H1 (cell line): ENCODE results near the gene AP2A2. TPM values are rescaled to one million over a fixed set of nuclear protein-coding genes. Genes with fewer than 3 reads are reported as not detected.

ENCODE experiments used
- CTCF ChIA-PET: fragments of 300-600 bp; sonication (Branson Sonifier 250); formaldehyde crosslinking; loops from one replicate; lab custom pipeline; 2021; ENCODE audit not compliant: partially characterized antibody; lab: Charles Lee
- POLR2A ChIA-PET: fragments of 300-600 bp; sonication (Branson Sonifier 250); formaldehyde crosslinking; loops from one replicate; lab custom pipeline; 2021; ENCODE audit warnings: inconsistent platforms; ENCODE audit not compliant: partially characterized antibody; lab: Charles Lee
- DNase-seq, 2 experiments: peaks; one replicate each; pipeline versions ENCODE4 v3.0.0 to v3.0.0-alpha.2; 2010 to 2022; ENCODE audit warnings: low spot score in 2 of 2, low read depth in 1 of 2, mixed read lengths in 1 of 2
- FAIRE-seq: peaks from 2 replicates; lab custom pipeline; 2011; peaks lifted over from hg19 to GRCh38; lab: Jason Lieb, UNC
- H2AFZ ChIP-seq: 2 replicates; pipeline ENCODE4 v1.8.1; 2012; ENCODE audit warnings: low read length, inconsistent platforms
- H2AK5ac ChIP-seq: 2 replicates; pipeline ENCODE4 v1.6.1; 2013; ENCODE audit warnings: low read depth, low read length
- H2BK120ac ChIP-seq: replicated peaks from 2 replicates; pipeline ENCODE3; 2013; ENCODE audit warnings: low read depth, low read length, inconsistent platforms
- H2BK12ac ChIP-seq: 2 replicates; pipeline ENCODE4 v1.6.1; 2013; ENCODE audit warnings: low read depth, low read length
- H2BK15ac ChIP-seq: 2 replicates; pipeline ENCODE4 v1.6.1; 2013; ENCODE audit warnings: low read length
- H2BK20ac ChIP-seq: 2 replicates; pipeline ENCODE4 v1.6.1; 2013; ENCODE audit warnings: low read length
- H2BK5ac ChIP-seq: 2 replicates; pipeline ENCODE4 v1.6.1; 2013; ENCODE audit warnings: low read depth, low read length
- H3K14ac ChIP-seq: 2 replicates; pipeline ENCODE4 v1.6.1; 2013; ENCODE audit warnings: inconsistent platforms; ENCODE audit not compliant: insufficient read length
- H3K18ac ChIP-seq: 2 replicates; pipeline ENCODE4 v1.6.1; 2013; ENCODE audit warnings: low read length; ENCODE audit errors: extremely low read depth
- H3K23ac ChIP-seq: 2 replicates; pipeline ENCODE4 v1.6.1; 2013; ENCODE audit warnings: inconsistent platforms; ENCODE audit not compliant: insufficient read length
- H3K23me2 ChIP-seq: 2 replicates; pipeline ENCODE4 v1.6.1; 2013; ENCODE audit warnings: low read depth, low read length
- H3K27ac ChIP-seq: 2 replicates; pipeline ENCODE4 v1.6.1; 2011; ENCODE audit warnings: low read depth, low read length, inconsistent platforms
- H3K27me3 ChIP-seq, 4 experiments: replicated peaks in 1 of 4; 1 replicate in 1 of 4; 2 replicates in 3 of 4; pipeline versions ENCODE4 v1.6.1 to v1.8.1; 2011 to 2013; ENCODE audit warnings: low read length in 3 of 4, mild to moderate bottlenecking in 3 of 4, inconsistent platforms in 2 of 4, mixed read lengths in 2 of 4, moderate library complexity in 1 of 4; ENCODE audit not compliant: control insufficient read depth in 3 of 4, insufficient read depth in 3 of 4; ENCODE audit errors: extremely low read depth in 1 of 4
- H3K36me3 ChIP-seq, 4 experiments: 2 replicates each; pipeline versions ENCODE4 v1.6.1 to v1.8.1; 2011 to 2013; ENCODE audit warnings: mild to moderate bottlenecking in 4 of 4, low read length in 3 of 4, moderate library complexity in 2 of 4, control low read depth in 1 of 4, inconsistent platforms in 1 of 4; ENCODE audit not compliant: insufficient read depth in 4 of 4, control insufficient read depth in 2 of 4
- H3K4ac ChIP-seq: replicated peaks from 2 replicates; pipeline ENCODE3; 2013; ENCODE audit warnings: low read length, low read depth, mixed read lengths, inconsistent platforms; ENCODE audit not compliant: insufficient read length
- H3K4me1 ChIP-seq, 4 experiments: replicated peaks in 1 of 4; 1 replicate in 1 of 4; 2 replicates in 3 of 4; pipeline versions ENCODE4 v1.6.1 to v1.8.1; 2011 to 2013; ENCODE audit warnings: low read length in 3 of 4, inconsistent platforms in 2 of 4, mixed read lengths in 1 of 4; ENCODE audit not compliant: insufficient read depth in 4 of 4, control insufficient read depth in 3 of 4
- H3K4me2 ChIP-seq, 2 experiments: 2 replicates each; pipeline versions ENCODE4 v1.6.1 to v1.8.1; 2011 to 2013; ENCODE audit warnings: low read depth in 2 of 2, low read length in 2 of 2, control low read depth in 1 of 2, inconsistent platforms in 1 of 2, mild to moderate bottlenecking in 1 of 2; ENCODE audit not compliant: insufficient read depth in 1 of 2
- H3K4me3 ChIP-seq, 4 experiments: fragments of 200-600, 300-600 bp in 1 of 4; sonication (generic), shearing (Covaris generic), sonication (Bioruptor Twin) in 1 of 4; 2 replicates each; pipeline versions ENCODE4 v1.5.1 to v1.8.1; 2011 to 2016; ENCODE audit warnings: low read length in 4 of 4, low read depth in 3 of 4, control low read depth in 2 of 4, inconsistent platforms in 2 of 4, mild to moderate bottlenecking in 2 of 4, mixed read lengths in 1 of 4, moderate library complexity in 1 of 4; ENCODE audit not compliant: insufficient read depth in 2 of 4; ENCODE audit errors: extremely low read depth in 1 of 4
- H3K56ac ChIP-seq: replicated peaks from 2 replicates; pipeline ENCODE3; 2013; ENCODE audit warnings: low read depth, mild to moderate bottlenecking, mixed read lengths, low read length, inconsistent platforms; ENCODE audit not compliant: insufficient read length
- H3K79me1 ChIP-seq: 2 replicates; pipeline ENCODE4 v1.6.1; 2013; ENCODE audit warnings: low read depth, low read length, control low read depth
- H3K79me2 ChIP-seq, 2 experiments: 2 replicates each; pipeline versions ENCODE4 v1.6.1 to v1.8.1; 2012 to 2013; ENCODE audit warnings: low read length in 2 of 2, mild to moderate bottlenecking in 2 of 2, inconsistent platforms in 1 of 2; ENCODE audit not compliant: insufficient read depth in 2 of 2, control insufficient read depth in 1 of 2
- H3K9ac ChIP-seq, 4 experiments: replicated peaks in 1 of 4; 1 replicate in 1 of 4; 2 replicates in 3 of 4; pipeline versions ENCODE4 v1.6.1 to v1.8.1; 2011 to 2013; ENCODE audit warnings: low read depth in 3 of 4, low read length in 3 of 4, control low read depth in 2 of 4, mild to moderate bottlenecking in 2 of 4, moderate library complexity in 2 of 4, inconsistent platforms in 1 of 4; ENCODE audit errors: extremely low read depth in 1 of 4
- H3K9me3 ChIP-seq, 2 experiments: 2 replicates each; pipeline versions ENCODE4 v1.6.1 to v1.8.1; 2012 to 2013; ENCODE audit warnings: mild to moderate bottlenecking in 2 of 2, moderate library complexity in 2 of 2, control low read depth in 1 of 2, inconsistent platforms in 1 of 2, low read depth in 1 of 2, low read length in 1 of 2, mixed read lengths in 1 of 2; ENCODE audit not compliant: insufficient read depth in 2 of 2
- H4K20me1 ChIP-seq, 2 experiments: replicated peaks in 1 of 2; 2 replicates each; pipeline versions ENCODE3 to v1.8.1; 2011 to 2013; ENCODE audit warnings: inconsistent platforms in 2 of 2, low read length in 2 of 2, mild to moderate bottlenecking in 1 of 2; ENCODE audit not compliant: insufficient read depth in 2 of 2, control insufficient read depth in 1 of 2
- H4K5ac ChIP-seq: 2 replicates; pipeline ENCODE4 v1.6.1; 2013; ENCODE audit warnings: low read length, low read depth, mixed read lengths, inconsistent platforms; ENCODE audit not compliant: insufficient read length
- H4K8ac ChIP-seq: 2 replicates; pipeline ENCODE4 v1.8.0; 2013; ENCODE audit warnings: mild to moderate bottlenecking, moderate library complexity, low read length, inconsistent platforms; ENCODE audit not compliant: insufficient read depth; ENCODE audit errors: extremely low read depth
- H4K91ac ChIP-seq: replicated peaks from 2 replicates; pipeline ENCODE3; 2013; ENCODE audit warnings: low read length, mixed read lengths, inconsistent platforms; ENCODE audit not compliant: insufficient read length
- POLR2A ChIP-seq, 2 experiments: IDR thresholded peaks; 1 replicate in 1 of 2; 2 replicates in 1 of 2; pipeline ENCODE4 v1.6.1; 2011; ENCODE audit warnings: low read depth in 2 of 2, low read length in 2 of 2, mild to moderate bottlenecking in 2 of 2; ENCODE audit errors: control extremely low read depth in 1 of 2
- RBBP5 ChIP-seq: IDR thresholded peaks from 2 replicates; pipeline ENCODE4 v1.7.1; 2012; ENCODE audit warnings: low read depth, mild to moderate bottlenecking, inconsistent platforms, low read length, moderate library complexity, borderline replicate concordance
- RNF2 ChIP-seq: fragments of 200-900, 300-1000 bp; sonication (generic); IDR thresholded peaks from 2 replicates; pipeline ENCODE4 v1.7.1; 2016; ENCODE audit warnings: borderline replicate concordance, low read depth, mild to moderate bottlenecking, antibody characterized with exemption, low read length; ENCODE audit not compliant: poor library complexity, severe bottlenecking; ENCODE audit errors: missing control alignments
- TAF1 ChIP-seq: IDR thresholded peaks from 2 replicates; pipeline ENCODE4 v1.6.1; 2011; ENCODE audit warnings: mild to moderate bottlenecking, low read depth, low read length
- WGBS, 2 experiments: shearing (Covaris generic) in 1 of 2; methylation state at CpG; one replicate each; pipeline versions ENCODE4 v1.1.6 to v1.1.7; 2013 to 2015; ENCODE audit warnings: low lambda C conversion rate in 2 of 2, mixed read lengths in 2 of 2, inconsistent platforms in 1 of 2, low coverage in 1 of 2, missing lambda C conversion rate in 1 of 2; ENCODE audit not compliant: insufficient replicate concordance in 2 of 2, insufficient coverage in 1 of 2, insufficient read length in 1 of 2; ENCODE audit errors: extremely low coverage in 1 of 2, missing lambda C conversion rate in 1 of 2; 5-methylcytosine and 5-hydroxymethylcytosine counted together
- polyA plus RNA-seq, 7 experiments: library from polyadenylated mRNA; depleted of rRNA in 3 of 7; stranded (reverse) in 5 of 7; unstranded in 2 of 7; fragments of >200 nt in 5 of 7; fragments of 200-250 nt in 2 of 7; gene quantifications; 1 replicate in 5 of 7; 2 replicates in 1 of 7; 4 replicates in 1 of 7; pipeline versions ENCODE4 v1.2.1 to v1.2.3, GENCODE V29; 2011 to 2013; ENCODE audit warnings: missing spikeins in 2 of 7, mixed read lengths in 2 of 7
- total RNA-seq: library from RNA; stranded (reverse); fragmentation: NEBNext Ultra II Directional; extraction: Animal tissue kit (Norgen Biotek cat#: 25700); gene quantifications from 2 replicates; pipeline ENCODE4 v1.2.1, GENCODE V29; 2021
- TF ChIP-seq, protein P1 (sequence below): IDR thresholded peaks from 2 replicates; pipeline ENCODE4 v1.6.1; 2012; ENCODE audit warnings: inconsistent platforms

Gene AP2A2
- total and polyA plus RNA-seq, 2 of the 8 experiments (the other 6 are each of a cell fraction or from before 2014, with no cell fraction given): 50.0 to 65.0 TPM

- ChIA-PET POLR2A (interaction anchor here (0.8 to 0.9 kb wide), 2 partner anchors 10 to 27 kb away, joined by 3 read pairs; no protein-coding TSS in a partner anchor), CTCF (interaction anchor here (0.5 to 3.1 kb wide), 18 partner anchors 9 to 403 kb away, joined by 3 to 16 read pairs (median 4); partner anchors contain the start of gene CHID1)
- Histone ChIP-seq H3K4ac (no peak overlapping the region), H4K8ac (peak overlapping the region; percentile 85; the same call in 1 of the 2 replicates), H2BK15ac (no peak overlapping the region), H2AK5ac (no peak overlapping the region), H3K9ac (no peak overlapping the region), H3K56ac (no peak overlapping the region), H3K14ac (no peak overlapping the region), H3K9me3 (no peaks in the 10 kb centered on the region), H3K23me2 (peaks cover 5% of the 10 kb centered on the region), H3K4me3 (no peak overlapping the region), H3K36me3 (peaks cover 0 to 3% (median 0%) of the 10 kb centered on the region in 4 experiments; a peak in 2 of 8 replicates), H2AFZ (no peak overlapping the region), H3K27me3 (no peaks in the 10 kb centered on the region), H2BK5ac (0 out of 2 replicates have a peak overlapping the region, but pooled peaks have one; percentile 44), H3K79me2 (peaks cover 0 to 9% of the 10 kb centered on the region in 2 experiments; a peak in 2 of 4 replicates), H4K5ac (no peak overlapping the region), H3K23ac (no peak overlapping the region), H4K20me1 (no peaks in the 10 kb centered on the region), H3K4me1 (peaks cover 0 to 6% (median 4%) of the 10 kb centered on the region in 4 experiments; a peak in 4 of 7 replicates), H4K91ac (no peak overlapping the region), H3K4me2 (no peak overlapping the region), H3K79me1 (peaks cover 6% of the 10 kb centered on the region), H2BK120ac (no peak overlapping the region), H2BK20ac (0 out of 2 replicates have a peak overlapping the region, but pooled peaks have one; percentile 72), H3K18ac (no peak overlapping the region), H2BK12ac (no peak overlapping the region), H3K27ac (no peak overlapping the region)
- TF ChIP-seq POLR2A (IDR thresholded peaks at IDR 0.05; ENCODE audit: control extremely low read depth in 1 of 2, low read depth in 2 of 2, low read length in 2 of 2) (no peak), RBBP5 (no peak), TAF1 (no peak), RNF2 (no peak)
- TF ChIP-seq, protein P1, sequence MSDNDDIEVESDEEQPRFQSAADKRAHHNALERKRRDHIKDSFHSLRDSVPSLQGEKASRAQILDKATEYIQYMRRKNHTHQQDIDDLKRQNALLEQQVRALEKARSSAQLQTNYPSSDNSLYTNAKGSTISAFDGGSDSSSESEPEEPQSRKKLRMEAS: no peak
- no peak for FAIRE-seq
- WGBS, 2 experiments: 87% methylated on average over 15 of the region's 15 CpGs; no CpG with 5 or more reads in 1 of the 2 experiments
- DNase-seq: no peak
These were observed 3.6 kb upstream of the AP2A2 start for GRCh38 chr11:921921-922678.
